ENCODE data around the gene MAP3K7CL. TPM values are rescaled to one million over a fixed set of nuclear protein-coding genes. Genes with fewer than 3 reads are reported as not detected.

MAP3K7CL gene
- total RNA-seq, 2 experiments from 2014 or later: 3.4 to 4.4 TPM

- Mint-ChIP-seq H3K4me3 (no peak overlapping the region), H3K9me3 (ENCODE audit: insufficient read depth) (peaks cover 3% of the 10 kb centered on the region), H3K27ac (no peak overlapping the region), H3K36me3 (ENCODE audit: low read depth) (no peaks in the 10 kb centered on the region), H3K27me3 (ENCODE audit: low read depth) (peaks cover 3% of the 10 kb centered on the region), H3K4me1 (ENCODE audit: low read depth) (no peaks in the 10 kb centered on the region)
- ChIA-PET CTCF (no interaction called here), POLR2A (no interaction called here)
- ATAC-seq (no peak), DNase-seq (no peak)
These were observed 90.9 kb downstream of the MAP3K7CL start for GRCh38 chr21:29221253-29221744.

GRCh38 chr21:29224006-29224405 is 93.6 kb downstream of the MAP3K7CL start:
- Mint-ChIP-seq H3K9me3 (ENCODE audit: insufficient read depth) (peaks cover 3% of the 10 kb centered on the region), H3K27me3 (ENCODE audit: low read depth) (peaks cover 10% of the 10 kb centered on the region), H3K36me3 (ENCODE audit: low read depth) (no peaks in the 10 kb centered on the region), H3K27ac (no peak overlapping the region), H3K4me1 (ENCODE audit: low read depth) (peaks cover 8% of the 10 kb centered on the region), H3K4me3 (no peak overlapping the region)
- CTCF ChIA-PET: interaction anchor here (1.6 kb wide), 1 partner anchor 10 kb away, joined by 7 read pairs; no protein-coding TSS in a partner anchor
- POLR2A ChIA-PET: no interaction called here
- no peak for ATAC-seq
- no peak for DNase-seq

Other genes with a start within 250 kb of the MAP3K7CL start
- gene LTN1, start 137.8 kb upstream of the MAP3K7CL start, total RNA-seq: 10 to 100 TPM; 23.5 to 25.9 TPM
- 1 to 10 TPM; 8.3 to 8.7 TPM for gene RWDD2B, start 111.3 kb upstream of the MAP3K7CL start, total RNA-seq
- gene USP16, start 106.0 kb upstream of the MAP3K7CL start, total RNA-seq: 10 to 100 TPM; 31.8 to 33.7 TPM
- 100 to 1,000 TPM; 243 to 246 TPM for gene CCT8, start 57.0 kb upstream of the MAP3K7CL start, total RNA-seq
- gene BACH1, start 168.3 kb downstream of the MAP3K7CL start, total RNA-seq: 10 to 100 TPM; 23.5 to 23.7 TPM